ENCODE measurements around the gene SCFD2. TPM values are rescaled to one million over a fixed set of nuclear protein-coding genes. Genes with fewer than 3 reads are reported as not detected.
"Not testable (repeated sequence)": the region's sequence is repeated elsewhere in the genome, so short reads cannot be mapped to it uniquely, and the experiment has no call there.

The SCFD2 gene
- total RNA-seq, 2 donors from 2014 or later: 16.8 to 30.5 TPM

DNA sequence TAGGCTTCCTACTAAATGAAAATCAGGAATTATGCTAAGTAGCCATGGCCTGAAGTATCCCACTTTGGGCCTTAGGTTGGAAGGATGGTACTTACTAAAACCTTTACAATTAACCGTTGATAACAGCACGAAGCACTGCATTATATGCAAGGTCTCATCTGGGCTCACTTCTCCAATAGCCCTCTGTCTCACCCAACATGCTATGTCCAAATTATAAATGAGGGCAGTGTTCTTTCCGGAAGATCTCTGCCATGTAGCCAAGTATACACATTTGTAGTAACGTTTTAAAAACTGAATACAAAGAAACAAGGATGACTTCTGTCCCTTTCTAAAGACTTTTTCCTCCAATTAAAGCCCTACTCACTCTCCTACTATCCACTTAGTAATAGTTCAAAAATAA lies 51.6 kb downstream of the SCFD2 start:
- no peaks in the 10 kb centered on the region for H3K27me3 Mint-ChIP-seq
- no peak for ATAC-seq (replicated peaks)
- peaks cover 7% of the 10 kb centered on the region for H3K4me1 Mint-ChIP-seq
- H3K36me3 Mint-ChIP-seq (ENCODE audit: low read depth): peaks cover 37% of the 10 kb centered on the region
- no peak overlapping the region for H3K4me3 Mint-ChIP-seq
- no peaks in the 10 kb centered on the region for H3K9me3 Mint-ChIP-seq
- no peak overlapping the region for H3K27ac Mint-ChIP-seq

DNA sequence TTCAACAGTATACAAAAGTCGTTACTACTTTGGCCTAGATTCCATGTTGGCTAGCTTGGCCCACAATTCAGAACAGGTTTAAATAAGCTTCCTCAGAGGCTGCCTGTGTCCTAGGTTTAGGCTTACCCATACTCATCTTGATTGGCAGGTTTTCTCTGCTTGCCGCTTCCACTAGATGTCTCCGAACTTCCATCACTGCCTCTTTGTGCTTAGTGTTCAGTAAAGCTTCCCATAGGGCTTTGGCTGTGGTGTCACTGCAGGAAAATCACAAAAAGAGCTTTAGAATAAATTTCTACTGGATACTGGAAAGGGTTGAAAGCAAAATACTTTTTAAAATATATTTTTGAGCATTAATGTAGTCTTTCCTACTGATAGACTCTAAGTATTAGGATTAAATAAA lies 52.4 kb downstream of the SCFD2 start:
- no peak overlapping the region for H3K4me3 Mint-ChIP-seq
- H3K36me3 Mint-ChIP-seq (ENCODE audit: low read depth): peaks cover 40% of the 10 kb centered on the region
- H3K4me1 Mint-ChIP-seq: peaks cover 7% of the 10 kb centered on the region
- no peak for ATAC-seq (replicated peaks)
- H3K27ac Mint-ChIP-seq: no peak overlapping the region
- no peaks in the 10 kb centered on the region for H3K9me3 Mint-ChIP-seq
- no peaks in the 10 kb centered on the region for H3K27me3 Mint-ChIP-seq

DNA sequence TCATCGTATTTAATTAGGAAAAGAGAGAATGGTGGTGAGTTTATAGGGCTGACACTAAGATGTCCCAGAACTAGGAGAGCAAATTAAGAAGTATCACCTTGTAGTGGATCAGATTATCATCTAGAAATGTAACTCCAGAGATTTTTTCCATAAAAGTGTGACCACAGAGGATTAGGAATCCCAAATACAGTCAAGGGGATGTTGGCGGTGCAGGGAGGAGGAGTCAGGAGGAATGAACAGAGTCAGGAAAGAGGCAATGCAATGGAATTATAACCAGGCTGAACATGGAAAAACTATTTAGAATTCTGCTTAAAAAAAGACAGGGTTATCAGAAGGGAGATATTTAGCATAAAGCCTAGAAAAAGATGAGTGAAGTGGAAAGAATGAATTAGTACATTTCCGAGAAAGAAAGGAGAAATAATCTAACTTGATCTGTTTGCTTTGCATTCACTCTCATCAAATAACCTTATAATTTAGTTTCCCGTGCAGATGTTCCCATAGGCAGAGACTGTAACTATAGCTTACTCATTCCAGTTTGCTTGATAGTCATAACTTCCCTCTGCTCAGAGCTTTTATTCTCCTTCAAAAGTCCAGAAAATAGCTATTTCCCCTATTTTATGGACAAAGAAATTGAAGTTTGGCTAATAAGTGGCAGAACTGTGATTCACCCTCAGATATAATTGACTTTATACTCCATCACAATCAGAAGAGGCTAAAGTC lies 56.4 kb downstream of the SCFD2 start:
- Mint-ChIP-seq H3K27me3 (no peaks in the 10 kb centered on the region), H3K4me3 (no peak overlapping the region), H3K4me1 (no peaks in the 10 kb centered on the region), H3K27ac (no peak overlapping the region), H3K36me3 (ENCODE audit: low read depth) (peaks cover 80% of the 10 kb centered on the region), H3K9me3 (peaks cover 12% of the 10 kb centered on the region)
- no peak for ATAC-seq (replicated peaks)

DNA sequence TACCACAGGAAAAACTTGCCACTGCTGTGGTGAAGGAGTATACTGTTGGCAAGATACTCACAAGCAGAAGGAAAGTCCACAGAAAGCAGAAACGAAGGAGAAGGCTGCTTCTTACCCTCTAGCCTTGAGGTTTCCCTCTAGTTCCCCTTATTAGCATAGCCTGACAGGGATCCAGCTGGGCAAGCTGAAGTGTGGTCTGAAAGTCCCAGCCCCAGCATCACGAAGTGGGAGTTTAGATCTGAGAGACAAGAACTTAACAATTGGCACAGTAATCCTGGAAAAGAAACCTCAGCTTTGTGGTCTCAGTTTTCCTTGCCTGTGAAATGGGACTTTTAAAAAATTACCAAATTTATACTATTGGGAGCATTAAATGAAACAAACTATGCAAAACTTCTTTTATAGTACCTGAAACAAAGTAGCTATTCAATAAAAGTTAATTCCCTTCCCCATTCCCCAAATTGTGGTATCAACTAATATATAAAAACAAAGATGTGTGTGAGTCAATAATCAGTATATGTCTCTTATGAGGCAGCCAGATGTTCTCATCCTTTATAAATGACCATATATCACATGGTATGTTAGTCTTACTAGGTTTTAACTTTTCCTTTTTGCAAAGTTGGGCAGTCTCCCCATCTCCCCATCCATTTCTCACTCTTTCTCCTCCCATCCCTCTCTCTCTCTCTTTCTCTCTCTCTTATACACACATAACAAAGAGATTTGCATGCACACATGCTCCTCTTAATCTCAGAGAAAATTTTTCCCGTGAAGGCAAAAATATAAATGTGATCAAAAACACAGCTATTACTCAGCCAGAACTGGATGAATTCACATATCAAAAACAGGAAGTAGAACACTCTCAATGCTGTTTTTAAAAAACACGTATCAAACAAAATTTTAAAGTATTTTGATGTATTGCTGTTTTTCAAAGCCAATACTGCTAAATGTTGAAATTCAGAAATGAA lies 57.8 kb downstream of the SCFD2 start:
- H3K36me3 Mint-ChIP-seq (ENCODE audit: low read depth): peaks cover 77% of the 10 kb centered on the region

DNA sequence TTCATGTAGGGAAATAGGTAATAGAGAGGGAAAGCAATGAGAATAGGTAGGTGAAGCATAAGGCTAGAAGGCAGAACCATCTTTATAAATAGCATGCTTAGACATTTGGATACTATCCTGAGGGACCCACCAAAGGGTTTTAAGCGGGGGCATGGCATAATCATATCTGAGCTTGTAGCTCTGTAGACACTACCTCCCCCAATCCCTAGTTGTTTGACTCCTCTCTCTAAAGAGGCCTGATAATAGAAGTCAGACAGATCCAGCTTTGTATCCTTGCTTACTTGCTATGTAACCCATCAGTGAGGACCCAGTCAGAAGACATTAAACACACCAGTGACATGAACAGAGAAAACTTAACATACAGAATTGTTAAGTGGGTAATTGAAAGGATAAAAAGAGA lies 58.7 kb downstream of the SCFD2 start:
- Mint-ChIP-seq H3K9me3 (peaks cover 16% of the 10 kb centered on the region), H3K4me1 (no peaks in the 10 kb centered on the region), H3K36me3 (ENCODE audit: low read depth) (peaks cover 68% of the 10 kb centered on the region), H3K27me3 (no peaks in the 10 kb centered on the region), H3K27ac (no peak overlapping the region), H3K4me3 (no peak overlapping the region)
- no peak for ATAC-seq (replicated peaks)

More for the DNA sequence above, 57.8 kb downstream of the SCFD2 start:
- peak; percentile 44 for ATAC-seq (replicated peaks)
- Mint-ChIP-seq H3K27ac (no peak overlapping the region), H3K4me1 (no peaks in the 10 kb centered on the region), H3K9me3 (peaks cover 16% of the 10 kb centered on the region), H3K27me3 (no peaks in the 10 kb centered on the region), H3K4me3 (no peak overlapping the region)

DNA sequence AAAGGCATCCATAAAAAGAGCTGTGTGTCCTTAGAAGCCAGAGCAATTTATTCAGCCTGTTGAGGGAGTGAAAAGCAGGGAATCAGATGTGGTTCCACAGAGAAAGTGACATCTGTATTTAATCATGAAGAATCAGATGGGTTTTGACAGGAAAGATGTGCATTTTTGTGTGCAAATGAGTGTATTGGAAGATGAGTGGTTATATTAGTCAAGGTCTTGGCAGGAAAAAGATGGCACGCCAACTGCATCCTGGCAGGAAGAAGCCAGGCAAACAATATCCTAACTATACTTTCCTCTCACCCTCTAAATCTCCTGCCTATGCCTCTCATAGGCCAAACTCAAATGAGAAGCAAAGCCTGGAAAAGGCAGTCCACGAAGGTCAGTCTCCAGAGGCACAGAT lies 59.1 kb downstream of the SCFD2 start:
- Mint-ChIP-seq H3K27ac (no peak overlapping the region), H3K4me1 (no peaks in the 10 kb centered on the region), H3K4me3 (no peak overlapping the region), H3K9me3 (peaks cover 16% of the 10 kb centered on the region), H3K36me3 (ENCODE audit: low read depth) (peaks cover 63% of the 10 kb centered on the region), H3K27me3 (no peaks in the 10 kb centered on the region)
- no peak for ATAC-seq (replicated peaks)

DNA sequence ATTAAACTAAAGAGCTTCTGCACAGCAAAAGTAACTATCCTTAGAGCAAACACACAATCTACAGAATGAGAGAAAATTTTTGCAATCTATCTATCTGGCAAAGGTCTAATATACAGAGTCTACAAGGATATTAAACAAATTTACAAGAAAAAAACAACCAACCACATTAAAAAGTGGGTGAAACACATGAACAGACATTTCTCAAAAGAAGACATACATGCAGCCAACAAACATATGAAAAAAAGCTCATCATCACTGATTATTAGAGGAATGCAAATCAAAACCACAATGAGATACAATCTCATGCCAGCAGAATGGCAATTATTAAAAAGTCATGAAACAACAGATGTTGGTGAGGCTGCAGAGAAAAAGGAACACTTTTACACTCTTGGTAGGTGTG lies 73.7 kb downstream of the SCFD2 start:
- ATAC-seq (replicated peaks); H3K4me1 Mint-ChIP-seq; H3K27me3 Mint-ChIP-seq; H3K4me3 Mint-ChIP-seq; H3K27ac Mint-ChIP-seq: not testable (repeated sequence)
- Mint-ChIP-seq H3K36me3 (ENCODE audit: low read depth) (peaks cover 16% of the 10 kb centered on the region), H3K9me3 (peaks cover 24% of the 10 kb centered on the region)

DNA sequence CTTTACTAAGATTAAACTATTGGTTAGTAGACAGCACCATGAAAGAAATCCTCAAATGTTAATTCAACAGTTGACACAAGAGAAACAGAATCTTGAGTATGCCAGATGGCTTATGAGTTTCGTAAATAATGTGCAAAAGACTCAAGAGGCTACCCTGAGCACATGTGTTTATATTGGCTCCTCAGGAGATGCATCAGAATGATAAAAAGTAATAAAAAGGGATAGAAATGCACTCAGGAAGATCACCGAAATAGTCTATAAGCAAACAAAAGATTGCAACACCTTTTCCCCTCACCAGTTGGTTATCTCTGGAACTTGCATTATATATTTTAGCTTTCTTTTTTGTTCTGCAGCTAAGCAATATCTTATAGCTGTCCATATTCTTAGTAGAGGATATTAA lies 84.4 kb downstream of the SCFD2 start:
- H3K4me3 Mint-ChIP-seq: no peak overlapping the region

DNA sequence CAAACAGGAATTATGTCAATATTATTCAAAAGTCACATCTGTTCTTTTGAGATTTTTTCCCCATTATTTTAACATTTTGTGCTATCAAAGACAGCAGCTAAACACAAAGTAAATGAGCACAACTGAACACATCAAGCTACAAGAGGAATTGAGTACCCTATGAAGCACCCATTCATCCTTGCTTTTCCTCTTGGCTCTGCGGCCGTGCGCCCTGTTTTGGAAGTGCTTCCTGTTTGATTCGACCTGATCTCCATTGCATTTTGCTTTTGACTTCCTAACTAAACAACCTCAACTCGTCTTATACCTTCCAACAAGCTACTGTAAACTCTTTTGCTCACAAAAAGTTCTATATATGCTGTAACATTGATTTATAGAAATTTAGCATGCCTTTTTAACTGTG lies 85.0 kb downstream of the SCFD2 start:
- Mint-ChIP-seq H3K4me1 (no peaks in the 10 kb centered on the region), H3K36me3 (ENCODE audit: low read depth) (peaks cover 16% of the 10 kb centered on the region), H3K27me3 (no peaks in the 10 kb centered on the region), H3K27ac (no peak overlapping the region), H3K4me3 (no peak overlapping the region), H3K9me3 (no peaks in the 10 kb centered on the region)
- ATAC-seq (replicated peaks): no peak

More for the DNA sequence above, 84.4 kb downstream of the SCFD2 start:
- ATAC-seq (replicated peaks): no peak
- H3K27me3 Mint-ChIP-seq: no peaks in the 10 kb centered on the region
- H3K27ac Mint-ChIP-seq: no peak overlapping the region
- H3K4me1 Mint-ChIP-seq: no peaks in the 10 kb centered on the region
- no peaks in the 10 kb centered on the region for H3K9me3 Mint-ChIP-seq
- peaks cover 16% of the 10 kb centered on the region for H3K36me3 Mint-ChIP-seq (ENCODE audit: low read depth)

DNA sequence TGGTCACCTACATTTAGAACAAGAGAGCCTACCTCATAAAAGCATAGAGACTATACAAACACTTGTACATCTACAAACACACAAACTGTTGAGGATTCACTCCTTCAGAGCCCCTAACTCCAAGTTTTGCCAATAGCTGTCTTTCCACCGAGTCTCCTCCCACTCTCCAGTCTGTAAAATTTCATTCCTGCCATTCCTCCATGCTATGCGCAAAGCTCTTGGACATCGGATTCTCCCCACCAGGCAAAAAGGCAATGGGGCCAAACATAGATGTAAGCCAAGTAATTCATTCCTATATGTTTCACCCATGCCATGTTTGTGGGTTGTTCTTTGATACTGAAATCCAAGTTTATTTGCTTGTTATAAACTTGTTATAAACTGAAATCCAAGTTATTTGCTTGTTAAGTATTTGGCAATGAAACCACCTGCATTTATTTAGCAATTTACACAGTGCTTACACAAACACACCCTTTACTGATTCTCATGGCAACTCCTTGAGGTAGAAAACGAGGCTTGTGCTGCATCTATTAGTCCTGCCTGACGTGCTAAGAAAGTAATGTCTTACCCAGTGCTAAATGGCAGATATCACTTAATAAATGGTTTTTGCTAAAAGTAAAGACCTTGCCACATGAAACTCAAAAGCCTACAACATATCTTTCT lies 91.1 kb downstream of the SCFD2 start:
- ATAC-seq (replicated peaks): no peak
- peaks cover 4% of the 10 kb centered on the region for H3K4me1 Mint-ChIP-seq
- H3K27ac Mint-ChIP-seq: no peak overlapping the region
- H3K4me3 Mint-ChIP-seq: no peak overlapping the region
- peaks cover 38% of the 10 kb centered on the region for H3K36me3 Mint-ChIP-seq (ENCODE audit: low read depth)
- H3K9me3 Mint-ChIP-seq: no peaks in the 10 kb centered on the region
- H3K27me3 Mint-ChIP-seq: no peaks in the 10 kb centered on the region

DNA sequence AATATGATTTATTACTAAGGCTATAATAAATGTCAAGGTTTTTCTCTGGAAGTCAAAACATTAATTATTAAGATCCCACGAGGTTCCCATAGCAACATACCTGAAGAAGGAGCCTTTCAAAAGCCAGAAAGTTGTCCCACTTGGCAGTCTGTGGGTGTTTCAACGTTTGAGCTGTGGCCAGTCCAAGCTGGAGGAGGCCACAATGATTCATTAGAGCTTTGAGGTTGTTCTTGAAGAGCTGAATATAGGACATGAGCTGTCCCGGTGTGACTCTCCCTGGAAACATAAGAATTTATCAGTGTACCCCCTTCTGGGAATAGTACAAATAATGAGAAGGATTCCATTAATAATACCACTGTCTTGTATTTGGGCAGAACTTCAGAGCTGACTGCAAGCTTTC lies 92.1 kb downstream of the SCFD2 start:
- Mint-ChIP-seq H3K27me3 (no peaks in the 10 kb centered on the region), H3K27ac (no peak overlapping the region), H3K4me1 (peaks cover 4% of the 10 kb centered on the region), H3K36me3 (ENCODE audit: low read depth) (peaks cover 27% of the 10 kb centered on the region), H3K4me3 (no peak overlapping the region), H3K9me3 (no peaks in the 10 kb centered on the region)
- ATAC-seq (replicated peaks): no peak

DNA sequence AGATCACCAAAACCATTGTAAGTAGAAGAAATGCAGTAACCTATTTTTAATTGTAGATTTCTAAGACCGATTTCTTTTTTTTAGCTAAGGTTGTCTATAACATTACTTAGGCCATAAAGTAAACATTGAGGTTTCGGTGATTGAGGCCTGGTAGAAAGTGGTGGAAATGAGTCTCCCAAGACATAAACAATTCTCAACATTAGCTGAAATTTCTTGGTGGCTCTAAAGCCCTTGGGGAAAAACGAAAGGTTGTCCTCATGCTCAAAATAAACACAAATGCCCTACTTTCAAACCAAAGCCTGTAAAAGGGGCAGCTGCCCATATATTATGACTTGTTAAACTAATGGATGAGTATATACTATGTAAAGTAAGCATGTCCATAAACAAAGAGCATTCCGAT lies 98.8 kb downstream of the SCFD2 start:
- Mint-ChIP-seq H3K9me3 (no peaks in the 10 kb centered on the region), H3K27ac (no peak overlapping the region)
- no peak for ATAC-seq (replicated peaks)

DNA sequence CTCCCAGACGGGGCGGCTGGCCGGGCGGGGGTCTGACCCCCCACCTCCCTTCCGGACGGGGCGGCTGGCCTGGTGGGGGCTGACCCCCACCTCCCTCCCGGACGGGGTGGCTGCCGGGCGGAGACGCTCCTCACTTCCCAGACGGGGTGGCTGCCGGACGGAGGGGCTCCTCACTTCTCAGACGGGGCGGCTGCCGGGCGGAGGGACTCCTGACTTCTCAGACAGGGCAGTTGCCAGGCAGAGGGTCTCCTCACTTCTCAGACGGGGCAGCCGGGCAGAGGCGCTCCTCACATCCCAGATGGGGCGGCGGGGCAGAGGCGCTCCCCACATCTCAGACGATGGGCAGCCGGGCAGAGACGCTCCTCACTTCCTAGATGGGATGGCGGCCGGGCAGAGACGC lies 109.9 kb downstream of the SCFD2 start:
- not testable (repeated sequence) for H3K4me1 Mint-ChIP-seq; H3K27me3 Mint-ChIP-seq; H3K36me3 Mint-ChIP-seq (ENCODE audit: low read depth); ATAC-seq (replicated peaks); H3K4me3 Mint-ChIP-seq; H3K27ac Mint-ChIP-seq
- peaks cover 27% of the 10 kb centered on the region for H3K9me3 Mint-ChIP-seq

More for the DNA sequence above, 98.8 kb downstream of the SCFD2 start:
- H3K4me1 Mint-ChIP-seq: no peaks in the 10 kb centered on the region
- no peaks in the 10 kb centered on the region for H3K27me3 Mint-ChIP-seq
- no peak overlapping the region for H3K4me3 Mint-ChIP-seq
- H3K36me3 Mint-ChIP-seq (ENCODE audit: low read depth): peaks cover 21% of the 10 kb centered on the region

DNA sequence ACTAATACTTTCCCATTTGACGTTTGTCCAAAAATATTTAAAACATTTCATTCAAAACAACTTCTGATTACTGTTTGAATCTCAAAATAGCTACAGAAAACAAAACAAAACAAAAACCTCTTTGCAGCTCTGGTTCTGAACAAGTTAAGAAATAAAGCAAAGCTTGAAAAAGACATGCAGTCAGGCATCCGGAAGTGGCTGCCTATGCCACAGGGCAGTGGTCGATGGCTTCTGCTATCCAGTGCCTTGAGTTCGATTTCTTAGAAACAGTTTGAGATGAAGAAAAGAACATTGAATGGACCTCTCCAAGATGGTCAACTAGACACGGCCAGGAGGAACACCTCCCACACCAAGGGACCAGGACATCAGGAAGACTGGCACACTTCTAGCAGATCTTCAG lies 125.3 kb downstream of the SCFD2 start:
- peaks cover 13% of the 10 kb centered on the region for H3K9me3 Mint-ChIP-seq
- H3K4me1 Mint-ChIP-seq: peaks cover 9% of the 10 kb centered on the region
- peaks cover 11% of the 10 kb centered on the region for H3K36me3 Mint-ChIP-seq (ENCODE audit: low read depth)
- no peak overlapping the region for H3K4me3 Mint-ChIP-seq
- no peaks in the 10 kb centered on the region for H3K27me3 Mint-ChIP-seq
- no peak for ATAC-seq (replicated peaks)
- H3K27ac Mint-ChIP-seq: no peak overlapping the region
